Gastrocnemius medialis (tissue), 4 donors: ENCODE results near the gene ZDHHC7.

ENCODE experiments used
- POLR2A ChIP-seq, 2 donors: fragments of 450-650 bp; IDR thresholded peaks; one replicate each; pipeline ENCODE4 v1.6.1; 2017; ENCODE audit warnings: antibody characterized with exemption in 2 of 2, mild to moderate bottlenecking in 2 of 2, moderate library complexity in 2 of 2
- TF ChIP-seq, protein P1 (sequence below), 5 experiments: fragments of 450-650 bp in 3 of 5; fragments of 200-600 bp in 2 of 5; sonication (generic) in 2 of 5; IDR thresholded peaks in 4 of 5; conservative IDR thresholded peaks in 1 of 5; 1 replicate in 4 of 5; 2 replicates in 1 of 5; pipeline ENCODE4 v1.5.1; 2016 to 2019; ENCODE audit warnings: antibody characterized with exemption in 5 of 5, mild to moderate bottlenecking in 3 of 5, moderate library complexity in 3 of 5

DNA sequence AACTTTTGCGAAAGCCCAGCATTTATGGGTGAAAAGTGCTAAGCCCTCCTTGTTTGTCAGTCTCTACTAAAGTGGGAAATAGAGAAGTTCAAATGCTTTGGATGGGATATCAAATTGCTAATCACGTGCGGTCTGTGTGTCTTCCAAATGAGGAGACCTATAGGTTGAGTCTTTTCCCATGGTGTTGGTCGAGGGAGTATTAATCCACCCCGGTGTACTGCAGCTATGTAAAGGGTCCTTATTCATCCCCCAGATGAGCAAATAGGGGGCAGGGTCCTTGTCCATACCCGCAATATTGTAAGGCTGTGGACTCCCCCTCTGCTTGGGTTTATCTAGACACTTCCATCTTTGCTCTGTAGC lies 30.8 kb upstream of the ZDHHC7 start:
- no peak for TF ChIP-seq POLR2A (IDR thresholded peaks at IDR 0.05)
- TF ChIP-seq, protein P1, sequence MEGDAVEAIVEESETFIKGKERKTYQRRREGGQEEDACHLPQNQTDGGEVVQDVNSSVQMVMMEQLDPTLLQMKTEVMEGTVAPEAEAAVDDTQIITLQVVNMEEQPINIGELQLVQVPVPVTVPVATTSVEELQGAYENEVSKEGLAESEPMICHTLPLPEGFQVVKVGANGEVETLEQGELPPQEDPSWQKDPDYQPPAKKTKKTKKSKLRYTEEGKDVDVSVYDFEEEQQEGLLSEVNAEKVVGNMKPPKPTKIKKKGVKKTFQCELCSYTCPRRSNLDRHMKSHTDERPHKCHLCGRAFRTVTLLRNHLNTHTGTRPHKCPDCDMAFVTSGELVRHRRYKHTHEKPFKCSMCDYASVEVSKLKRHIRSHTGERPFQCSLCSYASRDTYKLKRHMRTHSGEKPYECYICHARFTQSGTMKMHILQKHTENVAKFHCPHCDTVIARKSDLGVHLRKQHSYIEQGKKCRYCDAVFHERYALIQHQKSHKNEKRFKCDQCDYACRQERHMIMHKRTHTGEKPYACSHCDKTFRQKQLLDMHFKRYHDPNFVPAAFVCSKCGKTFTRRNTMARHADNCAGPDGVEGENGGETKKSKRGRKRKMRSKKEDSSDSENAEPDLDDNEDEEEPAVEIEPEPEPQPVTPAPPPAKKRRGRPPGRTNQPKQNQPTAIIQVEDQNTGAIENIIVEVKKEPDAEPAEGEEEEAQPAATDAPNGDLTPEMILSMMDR (IDR thresholded peaks at IDR 0.05 in 4 of 5, conservative IDR thresholded peaks at IDR 0.05 in 1 of 5) = no peak
